GM12865 (cell line): ENCODE measurements around the gene TBRG4.
A peak's percentile ranks its signal among the peaks of the same experiment; 100 is the strongest.
"Not testable (repeated sequence)": the region's sequence is repeated elsewhere in the genome, so short reads cannot be mapped to it uniquely, and the experiment has no call there.

ENCODE experiments used
- DNase-seq: peaks from one replicate; pipeline ENCODE4 v3.0.0; 2010; ENCODE audit warnings: low read depth
- H3K4me3 ChIP-seq: 2 replicates; pipeline ENCODE4 v1.5.1; 2011; ENCODE audit warnings: mild to moderate bottlenecking, low read depth, low read length, control low read depth
- TF ChIP-seq, protein P1 (sequence below): IDR thresholded peaks from 2 replicates; pipeline ENCODE4 v1.5.1; 2011; ENCODE audit warnings: low read length, control low read depth, low read depth, inconsistent platforms; ENCODE audit not compliant: insufficient read depth; ENCODE audit errors: missing control alignments

Gene TBRG4

DNA sequence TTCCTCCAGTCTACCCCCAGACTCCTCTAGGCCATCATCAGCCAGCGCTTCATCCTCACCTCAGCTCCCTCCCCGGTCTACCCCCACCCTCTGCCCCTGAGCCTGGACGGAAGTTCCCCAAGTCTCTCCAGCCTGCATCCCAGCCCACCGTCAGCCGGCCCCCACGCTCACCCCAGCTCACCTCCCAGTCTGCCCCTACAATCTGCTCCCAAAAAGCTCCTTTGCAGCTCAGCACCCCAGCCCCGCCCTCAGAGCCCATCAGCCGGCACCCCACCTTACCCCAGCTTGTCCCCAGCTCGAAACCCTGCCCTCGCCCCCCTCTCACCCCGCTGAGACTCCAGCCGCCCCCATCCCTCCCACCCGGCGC is 45.8 kb upstream of the TBRG4 start:
- no peak for DNase-seq
- TF ChIP-seq, protein P1, sequence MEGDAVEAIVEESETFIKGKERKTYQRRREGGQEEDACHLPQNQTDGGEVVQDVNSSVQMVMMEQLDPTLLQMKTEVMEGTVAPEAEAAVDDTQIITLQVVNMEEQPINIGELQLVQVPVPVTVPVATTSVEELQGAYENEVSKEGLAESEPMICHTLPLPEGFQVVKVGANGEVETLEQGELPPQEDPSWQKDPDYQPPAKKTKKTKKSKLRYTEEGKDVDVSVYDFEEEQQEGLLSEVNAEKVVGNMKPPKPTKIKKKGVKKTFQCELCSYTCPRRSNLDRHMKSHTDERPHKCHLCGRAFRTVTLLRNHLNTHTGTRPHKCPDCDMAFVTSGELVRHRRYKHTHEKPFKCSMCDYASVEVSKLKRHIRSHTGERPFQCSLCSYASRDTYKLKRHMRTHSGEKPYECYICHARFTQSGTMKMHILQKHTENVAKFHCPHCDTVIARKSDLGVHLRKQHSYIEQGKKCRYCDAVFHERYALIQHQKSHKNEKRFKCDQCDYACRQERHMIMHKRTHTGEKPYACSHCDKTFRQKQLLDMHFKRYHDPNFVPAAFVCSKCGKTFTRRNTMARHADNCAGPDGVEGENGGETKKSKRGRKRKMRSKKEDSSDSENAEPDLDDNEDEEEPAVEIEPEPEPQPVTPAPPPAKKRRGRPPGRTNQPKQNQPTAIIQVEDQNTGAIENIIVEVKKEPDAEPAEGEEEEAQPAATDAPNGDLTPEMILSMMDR = no peak
- no peak overlapping the region for H3K4me3 ChIP-seq

DNA sequence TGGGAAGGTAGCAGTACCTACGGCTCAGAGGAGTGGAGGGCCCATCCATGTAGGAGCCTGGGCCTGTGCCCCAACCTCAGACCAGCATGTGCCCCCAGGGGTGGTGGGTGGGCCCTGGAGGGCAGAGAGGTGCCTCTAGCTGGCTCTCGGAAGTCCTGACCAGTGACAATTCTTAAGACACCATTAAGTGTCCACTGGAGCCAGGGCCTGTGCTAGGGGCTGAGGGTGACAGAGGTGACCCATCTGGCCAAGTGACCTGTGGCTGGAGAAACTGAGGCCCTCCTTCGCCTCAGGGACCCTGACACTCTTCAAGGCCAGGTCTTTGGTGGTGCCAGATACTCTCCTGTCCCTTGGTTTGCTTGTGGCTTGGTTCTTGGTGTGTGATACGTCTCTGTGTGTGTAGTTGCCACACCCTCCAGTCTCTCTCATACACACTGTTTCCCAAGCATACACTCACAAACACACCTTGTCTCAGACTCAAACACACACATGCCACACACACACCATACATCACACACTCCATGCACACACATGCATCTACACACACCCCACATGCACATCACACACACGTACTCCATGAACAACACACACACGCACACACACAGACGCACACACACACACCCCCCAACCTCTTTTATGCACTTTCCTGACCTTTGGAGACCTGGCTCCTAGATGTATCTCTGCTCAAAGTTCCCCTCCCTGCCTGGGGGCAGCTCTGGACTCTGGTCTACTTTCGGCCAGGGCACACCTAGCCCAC is 45.2 kb upstream of the TBRG4 start:
- TF ChIP-seq, protein P1 = no peak

DNA sequence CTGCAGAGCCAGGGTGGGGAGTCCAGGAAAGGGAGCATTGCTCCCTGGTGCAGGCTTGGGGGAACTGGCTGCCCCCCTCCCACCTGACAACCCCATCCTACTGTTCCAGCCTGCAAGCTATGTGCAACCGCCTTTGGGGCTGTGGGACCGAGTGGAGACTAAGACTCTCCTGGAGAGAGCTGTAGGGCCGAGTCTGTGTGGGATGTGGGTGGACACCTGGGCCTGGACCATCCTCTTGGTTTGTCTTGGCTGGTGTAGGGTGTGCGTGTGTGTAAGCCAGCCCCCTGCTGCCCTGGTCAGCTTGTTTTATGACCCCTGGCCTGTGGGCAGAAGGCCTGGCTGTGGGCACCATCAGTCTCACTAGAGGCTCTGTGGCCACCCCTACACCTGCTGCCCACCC is 44.4 kb upstream of the TBRG4 start:
- DNase-seq = no peak
- no peak overlapping the region for H3K4me3 ChIP-seq
- TF ChIP-seq, protein P1 = no peak

More for the DNA sequence above, 45.2 kb upstream of the TBRG4 start:
- no peak overlapping the region for H3K4me3 ChIP-seq
- DNase-seq = no peak

DNA sequence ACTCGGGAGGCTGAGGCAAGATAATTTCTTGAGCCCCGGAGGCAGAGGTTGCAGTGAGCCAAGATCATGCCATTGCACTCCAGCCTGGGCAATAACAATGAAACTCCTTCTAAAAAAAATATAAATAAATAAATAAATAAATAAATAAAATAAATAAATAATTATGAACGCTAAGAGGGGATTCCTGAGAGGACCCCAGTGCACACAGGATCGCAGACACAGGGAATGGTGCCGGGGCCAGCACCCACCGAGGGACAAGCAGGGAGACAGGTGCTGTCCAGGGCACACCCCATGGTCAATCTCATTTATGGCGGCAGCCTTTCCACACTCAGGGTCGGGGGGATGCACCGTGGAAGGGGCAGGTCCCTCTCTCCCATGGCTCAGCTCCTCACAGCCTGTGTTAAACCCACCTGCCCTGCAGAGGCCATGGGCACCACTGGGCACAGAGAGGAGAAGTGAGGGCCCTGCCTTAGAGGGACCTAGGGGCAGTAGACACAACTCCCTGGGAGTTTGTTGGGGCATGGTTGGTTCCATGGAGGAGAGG is 43.9 kb upstream of the TBRG4 start:
- TF ChIP-seq, protein P1 = no peak
- no peak for DNase-seq
- no peak overlapping the region for H3K4me3 ChIP-seq

DNA sequence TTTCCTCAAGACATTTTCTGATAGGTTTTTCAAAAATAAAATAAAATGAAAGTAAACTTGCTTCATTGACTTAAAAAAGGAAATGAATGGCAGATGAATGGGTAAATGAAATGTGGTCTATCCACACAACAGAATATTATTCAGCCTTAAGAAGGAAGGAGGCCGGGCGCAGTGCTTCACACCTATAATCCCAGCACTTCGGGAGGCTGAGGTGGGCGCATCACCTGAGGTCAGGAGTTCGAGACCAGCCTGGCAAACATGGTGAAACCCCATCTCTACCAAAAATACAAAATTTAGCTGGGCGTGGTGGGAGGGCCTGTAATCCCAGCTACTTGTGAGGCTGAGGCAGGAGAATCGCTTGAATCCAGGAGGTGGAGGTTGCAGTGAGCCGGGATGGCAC is 42.4 kb upstream of the TBRG4 start:
- DNase-seq, H3K4me3 ChIP-seq: not testable (repeated sequence)

DNA sequence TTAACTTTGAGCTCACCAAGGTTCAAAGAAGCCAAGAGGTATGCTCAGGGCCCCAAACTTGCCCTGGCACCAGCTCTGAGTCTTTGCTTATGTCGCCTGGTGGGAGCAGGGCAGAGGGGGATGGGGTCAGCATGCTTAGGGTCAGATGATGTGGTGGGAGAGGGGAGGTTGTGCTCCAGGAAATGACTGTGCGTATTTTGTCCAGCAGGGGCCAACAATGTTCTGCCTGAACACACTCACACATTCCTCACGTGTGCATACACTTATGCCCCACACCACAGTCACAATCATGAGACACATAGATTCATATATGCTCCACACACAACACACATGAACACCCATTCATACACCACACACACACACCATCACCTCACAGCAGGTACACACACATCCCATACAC is 41.7 kb upstream of the TBRG4 start:
- TF ChIP-seq, protein P1 = peak; percentile 10
- H3K4me3 ChIP-seq = no peak overlapping the region
- no peak for DNase-seq

DNA sequence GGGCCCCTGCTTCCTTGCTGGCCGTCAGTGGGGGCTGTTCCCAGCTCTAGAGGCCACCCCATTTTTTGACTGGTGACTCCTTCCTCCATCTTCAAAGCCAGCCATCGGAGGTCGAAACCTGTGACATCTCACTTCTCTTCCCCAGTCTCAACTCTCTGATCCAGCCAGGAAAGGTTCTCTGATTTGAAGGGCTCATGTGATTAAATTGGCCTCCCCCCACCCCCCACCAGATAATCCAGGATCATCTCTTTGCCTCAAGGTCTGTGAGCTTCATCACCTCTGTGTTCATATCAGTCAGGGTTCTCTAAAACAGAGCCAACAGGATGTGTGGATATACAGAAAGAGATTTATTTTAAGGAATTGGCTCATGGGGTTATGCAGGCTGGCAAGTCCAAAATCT is 40.5 kb upstream of the TBRG4 start:
- DNase-seq = no peak
- H3K4me3 ChIP-seq = no peak overlapping the region
- TF ChIP-seq, protein P1 = no peak
